GM19035 (cell line): ENCODE results near the gene SF3A2.

Source experiments
- ATAC-seq: cut with Tn5 transposase; IDR thresholded peaks from one replicate; pipeline ENCODE4 v1.9.1; 2021; ENCODE audit not compliant: unreplicated experiment

The SF3A2 gene

DNA sequence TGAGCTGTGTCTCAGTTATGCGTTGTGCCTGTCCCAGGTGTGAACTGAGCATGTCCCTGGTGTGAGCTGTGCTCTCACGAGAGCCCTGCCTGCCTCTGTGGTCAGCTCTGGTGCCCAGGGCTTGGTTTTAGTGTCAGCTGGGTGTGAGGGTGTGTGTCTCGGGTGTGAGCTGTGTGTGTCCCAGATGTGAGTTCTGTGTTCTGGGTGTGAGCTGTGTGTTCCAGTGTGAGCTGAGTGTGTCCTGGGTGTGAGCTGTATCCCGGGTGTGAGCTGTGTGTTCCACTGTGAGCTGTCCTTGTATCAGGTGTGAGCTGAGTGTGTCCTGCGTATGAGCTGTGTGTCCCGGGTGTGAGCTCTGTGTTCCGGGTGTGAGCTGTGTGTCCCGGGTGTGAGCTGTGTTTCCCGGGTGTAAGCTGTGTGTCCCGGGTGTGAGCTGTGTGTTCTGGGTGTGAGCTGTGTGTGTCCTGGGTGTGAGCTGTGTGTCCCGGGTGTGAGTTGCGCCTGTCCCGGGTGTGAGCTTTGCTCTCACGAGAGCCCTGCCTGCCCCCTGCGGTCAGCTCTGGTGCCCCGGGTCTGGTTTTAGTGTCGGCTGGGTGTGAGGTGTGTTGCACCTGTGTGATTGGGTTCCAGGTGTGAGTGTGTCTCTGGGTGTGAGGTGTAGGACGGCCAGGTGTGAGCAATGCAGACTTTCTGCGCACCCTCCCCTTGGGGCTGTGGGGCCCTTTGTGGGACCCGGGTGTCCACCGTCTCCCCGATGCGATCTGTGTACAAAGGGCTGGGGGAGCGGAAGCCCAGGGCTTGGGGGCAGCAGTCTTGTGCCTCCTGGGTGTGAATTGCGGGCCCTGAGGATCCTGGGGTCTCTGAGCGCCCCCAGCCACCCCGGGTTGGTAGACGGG, 52.4 kb downstream of the SF3A2 start:
- ATAC-seq: no peak

DNA sequence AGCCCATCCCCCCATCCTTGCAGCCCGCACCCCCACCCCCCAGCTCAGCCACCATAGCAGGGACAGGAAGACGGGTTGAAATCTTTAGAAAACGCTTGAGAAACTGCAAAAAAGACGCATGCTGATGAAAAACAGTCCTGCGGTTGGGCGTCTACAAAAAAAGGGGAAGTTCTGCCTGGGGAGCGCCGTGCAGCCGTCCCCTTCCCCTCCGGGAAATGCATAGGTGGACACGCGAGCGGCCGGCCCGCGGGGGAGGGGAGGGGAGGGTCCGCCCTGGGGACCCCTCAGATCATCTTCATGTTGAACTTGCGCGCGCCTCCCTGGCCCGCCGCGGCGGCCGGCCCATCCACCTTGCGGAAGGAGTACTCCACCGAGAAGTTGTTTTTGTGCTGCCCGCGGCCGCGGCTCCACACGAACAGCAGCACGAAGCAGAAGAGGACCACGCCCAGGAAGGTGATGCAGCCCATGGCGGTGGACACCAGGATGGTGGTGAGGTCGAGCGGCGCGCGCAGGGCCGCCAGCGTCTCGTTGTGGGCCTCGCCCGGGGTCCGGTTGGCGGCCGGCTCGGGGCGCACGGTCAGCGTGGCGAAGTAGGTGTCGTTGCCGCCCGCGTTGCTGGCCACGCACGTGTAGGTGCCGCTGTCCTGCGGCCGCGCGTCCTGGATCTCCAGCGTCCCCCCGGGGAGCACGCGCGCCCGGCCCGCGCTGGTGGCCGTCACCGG, 53.3 kb downstream of the SF3A2 start:
- no peak for ATAC-seq

DNA sequence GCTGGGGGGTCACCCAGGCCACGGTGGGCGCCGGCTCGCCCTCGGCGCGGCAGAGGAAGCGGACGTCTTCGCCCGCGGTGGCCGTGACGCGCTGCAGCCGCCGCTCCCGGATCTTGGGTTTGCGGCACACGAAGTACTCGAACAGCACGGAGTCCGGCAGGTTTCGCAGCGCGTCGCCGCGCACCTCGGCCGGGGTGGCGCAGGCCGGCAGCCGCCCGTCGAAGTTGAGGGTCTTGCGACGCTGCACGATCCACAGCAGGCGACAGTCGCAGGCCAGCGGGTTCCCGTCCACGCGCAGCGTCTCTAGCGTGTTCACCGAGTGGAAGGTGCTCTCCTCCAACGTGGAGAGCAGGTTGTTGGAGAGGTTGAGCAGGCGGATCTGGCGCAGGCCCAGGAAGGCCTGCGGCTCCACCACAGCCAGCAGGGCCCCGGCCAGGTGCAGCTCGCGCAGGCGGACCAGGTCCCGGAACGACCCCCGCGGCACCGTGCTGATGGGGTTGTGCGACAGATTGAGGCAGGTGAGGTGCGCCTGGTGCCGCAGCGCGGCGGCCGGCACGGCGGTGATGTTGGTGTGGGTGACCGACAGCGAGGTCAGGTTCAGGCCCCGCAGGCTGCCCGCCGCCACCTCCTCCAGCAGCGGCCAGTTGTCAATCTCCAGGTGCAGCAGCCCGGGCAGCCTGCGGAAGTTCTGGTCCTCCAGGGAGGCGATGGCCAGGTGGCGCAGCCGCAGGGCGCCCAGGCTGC, 54.0 kb downstream of the SF3A2 start:
- ATAC-seq: no peak

DNA sequence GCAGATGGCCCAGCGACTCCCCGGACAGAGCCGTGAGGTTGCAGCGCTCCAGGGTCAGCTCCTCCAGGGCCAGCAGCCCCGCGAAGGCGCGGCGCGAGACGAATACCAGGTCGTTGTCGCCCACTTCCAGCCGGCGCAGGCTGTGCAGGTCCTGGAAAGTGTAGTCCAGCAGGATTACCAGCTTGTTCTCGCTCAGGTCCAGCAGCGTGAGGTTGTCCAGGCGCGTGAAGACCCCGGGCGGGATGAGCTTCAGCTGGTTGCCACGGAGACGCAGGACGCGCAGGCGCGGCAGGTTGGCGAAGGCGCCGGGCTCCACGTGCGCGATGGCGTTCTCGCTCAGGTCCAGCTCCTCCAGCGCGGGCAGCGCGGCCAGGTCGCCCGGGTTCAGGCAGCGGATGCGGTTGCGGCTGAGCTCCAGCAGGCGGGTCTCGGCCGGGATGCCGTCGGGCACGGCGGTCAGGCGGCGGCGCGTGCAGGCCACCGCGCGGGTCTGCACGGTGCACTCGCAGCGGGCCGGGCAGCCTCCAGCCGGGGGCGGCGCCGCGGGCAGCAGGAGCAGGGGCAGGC, 54.6 kb downstream of the SF3A2 start:
- ATAC-seq: no peak

DNA sequence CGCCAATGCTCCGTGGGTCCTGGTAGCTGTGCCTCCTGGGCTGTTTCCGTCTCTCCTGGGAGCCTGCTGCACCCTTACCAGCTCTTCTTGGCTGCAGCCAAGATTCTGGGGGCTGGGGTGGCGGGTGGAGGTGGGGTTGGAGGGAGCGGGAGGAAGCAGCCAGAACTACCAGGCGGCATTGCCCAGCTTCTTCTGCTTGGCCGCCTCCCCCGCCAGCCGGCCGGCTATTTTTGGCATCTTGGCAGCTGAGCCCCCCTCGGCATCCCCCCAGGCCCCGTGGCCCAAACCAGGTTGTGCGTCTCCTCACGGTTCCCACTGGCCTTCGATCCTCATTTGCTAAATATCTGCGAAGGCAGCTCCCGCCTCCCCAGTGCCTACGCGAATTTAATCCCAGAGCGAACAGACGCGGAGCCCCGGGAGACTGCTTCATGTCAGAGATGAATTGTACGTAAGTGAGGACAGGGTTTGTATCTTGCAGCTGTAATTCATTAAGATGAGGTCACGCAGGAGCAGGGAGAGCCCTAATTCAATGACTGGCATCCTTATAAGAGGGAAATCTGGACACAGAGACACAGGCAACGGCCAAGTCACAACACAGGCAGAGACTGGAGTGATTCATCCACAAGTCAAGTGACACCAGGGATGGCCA, 58.2 kb downstream of the SF3A2 start:
- no peak for ATAC-seq

DNA sequence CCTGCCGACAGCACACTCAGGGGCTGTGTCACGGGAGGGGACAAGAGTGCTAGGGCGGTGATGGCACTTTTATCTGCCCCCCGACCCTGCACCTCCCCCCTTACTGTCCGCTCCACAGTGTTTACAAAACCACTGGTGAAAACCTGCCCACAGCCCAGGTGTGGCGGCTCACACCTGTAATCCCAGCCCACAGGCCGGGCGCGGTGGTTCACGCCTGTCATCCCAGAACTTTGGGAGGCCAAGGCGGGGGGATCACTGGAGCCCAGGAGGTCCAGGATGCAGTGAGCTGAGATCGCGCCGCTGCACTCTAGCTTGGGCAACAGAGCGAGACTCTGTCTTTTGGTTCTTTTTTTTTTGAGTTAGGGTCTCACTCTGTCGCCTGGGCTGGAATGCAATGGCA, 59.5 kb downstream of the SF3A2 start:
- no peak for ATAC-seq
